BE2C (cell line): ENCODE results near the gene MDK.

Source experiments
- DNase-seq: peaks from one replicate; pipeline ENCODE4 v3.0.0-alpha.2; 2020
- H3K27me3 ChIP-seq: fragments of 250-450 bp; sonication (Bioruptor Pico); 2 replicates; pipeline ENCODE4 v1.5.1; 2020; ENCODE audit warnings: mild to moderate bottlenecking
- H3K36me3 ChIP-seq: fragments of 250-450 bp; sonication (Bioruptor Pico); 2 replicates; pipeline ENCODE4 v1.5.1; 2020; ENCODE audit warnings: mild to moderate bottlenecking
- H3K4me1 ChIP-seq: fragments of 250-450 bp; sonication (Bioruptor Pico); 2 replicates; pipeline ENCODE4 v1.5.1; 2020
- H3K4me3 ChIP-seq: 2 replicates; pipeline ENCODE4 v1.5.1; 2011; ENCODE audit warnings: low read depth, low read length
- H3K9me3 ChIP-seq: fragments of 250-450 bp; sonication (Bioruptor Pico); 2 replicates; pipeline ENCODE4 v1.5.1; 2020
- CTCF ChIP-seq: IDR thresholded peaks from 2 replicates; pipeline ENCODE4 v1.5.1; 2012; ENCODE audit warnings: mild to moderate bottlenecking, low read depth, low read length

MDK gene

GRCh38 chr11:46389450-46390330, 8.2 kb downstream of the MDK start:
- peak; percentile 56 for TF ChIP-seq CTCF
- no peaks in the 10 kb centered on the region for H3K4me1 ChIP-seq
- peak; percentile 81 for DNase-seq

GRCh38 chr11:46390331-46391171, 9.1 kb downstream of the MDK start:
- DNase-seq, result no peak

More at GRCh38 chr11:46389450-46390330, 8.2 kb downstream of the MDK start:
- Histone ChIP-seq H3K27me3 (peaks cover 30% of the 10 kb centered on the region), H3K4me3 (peak overlapping the region; percentile 52), H3K36me3 (no peaks in the 10 kb centered on the region), H3K9me3 (no peaks in the 10 kb centered on the region)

GRCh38 chr11:46391186-46391577, 9.7 kb downstream of the MDK start:
- Histone ChIP-seq H3K4me3 (no peak overlapping the region; the same call in 1 of the 2 replicates), H3K9me3 (no peaks in the 10 kb centered on the region), H3K27me3 (peaks cover 30% of the 10 kb centered on the region), H3K36me3 (no peaks in the 10 kb centered on the region), H3K4me1 (no peaks in the 10 kb centered on the region)
- no peak for DNase-seq
- no peak for TF ChIP-seq CTCF

More at GRCh38 chr11:46390331-46391171, 9.1 kb downstream of the MDK start:
- H3K27me3 ChIP-seq, result peaks cover 30% of the 10 kb centered on the region
- no peak for TF ChIP-seq CTCF
- H3K4me3 ChIP-seq, result 0 out of 2 replicates have a peak overlapping the region, but pooled peaks have one; percentile 52
- H3K9me3 ChIP-seq, result no peaks in the 10 kb centered on the region
- H3K36me3 ChIP-seq, result no peaks in the 10 kb centered on the region
- H3K4me1 ChIP-seq, result no peaks in the 10 kb centered on the region

- Histone ChIP-seq H3K36me3 (no peaks in the 10 kb centered on the region), H3K27me3 (peaks cover 30% of the 10 kb centered on the region), H3K4me1 (no peaks in the 10 kb centered on the region), H3K9me3 (no peaks in the 10 kb centered on the region), H3K4me3 (peak within 1 kb of the TSS; percentile 28)
- peak; percentile 19 for TF ChIP-seq CTCF
- DNase-seq, result peak; percentile 71
These were observed 10.3 kb downstream of the MDK start, which contains the start of gene CHRM4 for GRCh38 chr11:46391578-46392420. TSS of gene CHRM4 (minus strand) at chr11:46391776. CDS start at chr11:46386557, 5,219 bp downstream.

GRCh38 chr11:46392421-46393230, 11.2 kb downstream of the MDK start:
- H3K4me3 ChIP-seq, result peak overlapping the region; percentile 28; the same call in 1 of the 2 replicates
- no peaks in the 10 kb centered on the region for H3K4me1 ChIP-seq
- H3K9me3 ChIP-seq, result no peaks in the 10 kb centered on the region
- TF ChIP-seq CTCF, result no peak
- peaks cover 30% of the 10 kb centered on the region for H3K27me3 ChIP-seq
- no peak for DNase-seq
- H3K36me3 ChIP-seq, result no peaks in the 10 kb centered on the region
